A549 treated with CpdA at 1 μM for 4 hours (cell line): Measurements from ENCODE around the gene OR2A1. TPM values are rescaled to one million over a fixed set of nuclear protein-coding genes. Genes with fewer than 3 reads are reported as not detected.

Experiments used
- total RNA-seq: library from RNA; stranded (reverse); fragments of 200-300 nt; extraction: Qiagen RNA extraction; gene quantifications from 5 replicates; pipeline ENCODE4 v1.2.3, GENCODE V29; 2022; ENCODE audit warnings: low read depth

Gene OR2A1, protein sequence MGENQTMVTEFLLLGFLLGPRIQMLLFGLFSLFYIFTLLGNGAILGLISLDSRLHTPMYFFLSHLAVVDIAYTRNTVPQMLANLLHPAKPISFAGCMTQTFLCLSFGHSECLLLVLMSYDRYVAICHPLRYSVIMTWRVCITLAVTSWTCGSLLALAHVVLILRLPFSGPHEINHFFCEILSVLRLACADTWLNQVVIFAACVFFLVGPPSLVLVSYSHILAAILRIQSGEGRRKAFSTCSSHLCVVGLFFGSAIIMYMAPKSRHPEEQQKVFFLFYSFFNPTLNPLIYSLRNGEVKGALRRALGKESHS
- total RNA-seq, result not detected in 5 replicates

DNA sequence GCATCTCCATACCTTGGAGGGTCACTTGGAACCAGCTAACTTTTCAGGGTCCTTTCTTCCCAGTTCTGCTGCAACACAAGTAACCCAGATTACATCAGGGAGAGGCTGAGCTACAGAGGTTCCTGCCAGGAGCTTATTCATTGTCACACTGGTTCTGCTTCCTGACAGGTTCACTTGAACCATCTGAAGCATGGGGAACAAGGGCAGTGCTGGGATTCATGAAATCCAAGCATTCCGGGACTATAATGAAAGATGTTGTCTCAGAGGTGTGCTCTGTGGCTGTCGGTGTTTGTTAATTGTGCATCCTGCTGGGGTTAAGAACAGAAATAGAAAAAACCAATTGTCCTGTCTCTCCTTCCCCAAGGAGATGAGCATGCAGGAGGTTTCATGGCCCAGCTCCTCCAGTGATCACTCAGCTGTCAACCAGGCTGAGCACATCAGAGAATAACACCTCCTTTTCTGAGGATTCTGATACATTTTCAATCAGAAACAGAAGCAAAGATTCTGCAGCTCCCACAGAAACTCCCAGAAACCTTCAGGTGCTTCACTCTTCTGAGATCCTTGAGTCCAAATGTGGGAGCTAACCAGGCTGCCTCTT lies at the start of gene OR2A1:
Gene OR2A1, plus strand, starts transcription at position 548 of the 598 bp plus-strand sequence. CDS start 5,706 bp downstream, outside the sequence.

DNA sequence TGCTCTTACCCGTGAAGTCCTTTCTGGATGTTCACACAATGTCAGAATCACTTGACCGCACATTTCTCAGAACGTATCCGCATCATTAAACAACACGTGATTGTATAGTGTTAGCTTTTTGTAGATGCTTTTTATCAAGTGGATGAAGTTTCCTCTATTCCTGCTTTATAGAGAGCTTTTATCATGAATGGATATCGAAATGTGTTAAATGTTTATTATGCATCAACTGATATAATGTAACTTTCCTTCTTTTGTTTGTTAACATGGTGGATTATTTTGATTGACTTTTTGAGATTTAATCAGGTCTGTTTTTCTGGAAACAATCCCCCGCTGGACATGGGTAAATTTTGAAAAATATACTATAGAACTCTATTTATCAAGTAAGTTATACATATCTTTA lies 47.5 kb upstream of the OR2A1 start, which contains the start of gene OR2A7:
Gene OR2A7, minus strand, starts transcription at position 101 of the 400 bp plus-strand sequence. CDS start 5,164 bp downstream, outside the sequence.

DNA sequence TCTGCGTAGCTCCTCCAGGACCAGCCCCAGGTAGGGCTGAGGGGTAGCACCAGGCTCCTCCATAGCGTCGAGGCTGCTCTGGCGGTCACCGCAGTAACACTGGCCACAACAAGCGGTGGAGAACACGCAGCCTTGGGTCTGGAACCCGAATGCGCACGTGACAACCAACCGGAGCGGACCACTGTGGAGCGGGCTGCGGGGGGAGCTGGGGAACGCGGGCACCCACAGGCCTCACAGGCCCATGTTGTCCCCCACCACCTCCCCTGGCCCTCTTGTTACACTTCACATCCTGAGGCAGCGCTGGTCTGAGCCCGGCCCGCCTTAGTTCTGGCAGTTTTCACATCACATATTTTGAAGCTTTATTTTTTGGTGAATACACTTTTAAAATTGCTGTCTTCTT lies 43.0 kb upstream of the OR2A1 start, which contains the start of gene CTAGE8:
Gene CTAGE8, minus strand, starts transcription at position 101 of the 400 bp plus-strand sequence. Its CDS starts 38 bp downstream, at position 63.

DNA sequence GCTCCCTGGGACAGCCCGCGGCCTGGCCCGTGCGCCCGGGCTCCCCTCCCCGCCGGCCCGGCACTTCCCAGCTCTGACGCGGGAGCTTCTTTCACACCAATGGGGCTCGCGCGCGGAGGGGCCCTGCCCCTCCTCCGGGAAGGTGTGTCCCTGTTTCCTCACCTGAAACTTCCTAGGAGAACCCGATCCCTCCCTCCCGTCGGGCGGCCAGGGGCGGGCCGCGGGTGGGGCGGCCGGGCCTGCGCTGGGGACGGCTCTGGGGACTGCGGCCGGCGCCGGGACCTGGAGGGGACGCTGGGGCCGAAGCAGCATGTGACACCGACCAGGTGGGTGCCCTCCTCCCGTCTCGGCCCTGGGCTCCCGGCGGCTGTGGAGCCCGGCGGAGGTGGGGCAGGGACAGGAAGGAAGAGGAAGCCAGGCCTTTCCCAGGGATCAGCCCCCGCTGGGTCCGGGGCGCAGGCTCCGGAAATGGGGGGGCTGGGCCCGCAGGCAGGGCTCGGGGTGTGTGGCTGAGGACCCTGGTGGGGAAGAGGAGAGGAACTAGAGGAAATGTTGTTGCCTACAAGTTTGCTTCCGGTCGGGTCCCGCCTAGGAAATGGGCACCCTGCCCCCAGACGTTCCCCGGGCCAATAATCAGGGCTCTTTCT lies 43.1 kb downstream of the OR2A1 start, which contains the start of gene ARHGEF5:
Gene ARHGEF5, plus strand, starts transcription at position 227 of the 647 bp plus-strand sequence. CDS start 7,268 bp downstream, outside the sequence.

Other genes starting within 250 kb of the OR2A1 start
- not detected in 5 replicates for gene OR2A25, start 242.6 kb upstream of the OR2A1 start, total RNA-seq
- not detected in 5 replicates for gene OR2A12, start 226.1 kb upstream of the OR2A1 start, total RNA-seq
- gene OR2A2, start 202.8 kb upstream of the OR2A1 start, total RNA-seq, result not detected in 5 replicates
- not detected in 5 replicates for gene OR2A14, start 189.2 kb upstream of the OR2A1 start, total RNA-seq
- gene CTAGE4, start 129.0 kb upstream of the OR2A1 start, total RNA-seq, result not detected in 5 replicates
- gene ARHGEF35, start 116.6 kb upstream of the OR2A1 start, total RNA-seq, result 0.22 to 0.40 TPM (median 0.27 TPM) in 5 replicates
- gene OR2A42, start 72.8 kb upstream of the OR2A1 start, total RNA-seq, result not detected in 5 replicates
- gene OR2A7, start 47.6 kb upstream of the OR2A1 start, total RNA-seq, result not detected in 5 replicates
- 0.03 to 0.08 TPM in 2 of 5 replicates, not detected in the others for gene CTAGE8, start 43.1 kb upstream of the OR2A1 start, total RNA-seq
- gene ARHGEF5, start 43.0 kb downstream of the OR2A1 start, total RNA-seq, result 1.2 to 2.1 TPM (median 1.7 TPM) in 5 replicates
- gene NOBOX, start 91.3 kb downstream of the OR2A1 start, total RNA-seq, result not detected in 5 replicates